GM20431 (cell line): ENCODE results near the gene IZUMO1.

Experiments
- in situ Hi-C: fragments of 300-500 bp; cut with MseI, MboI; formaldehyde crosslinking; loops from one replicate; pipeline ENCODE4 v1.15.0; 2020; ENCODE audit warnings: low sequenced_read_pairs; ENCODE audit not compliant: unreplicated experiment

The IZUMO1 gene

GRCh38 chr19:48760504-48761205, 13.9 kb upstream of the IZUMO1 start:
- in situ Hi-C loops, result no loop called here

- in situ Hi-C loops, result no loop called here
These were observed 11.0 kb upstream of the IZUMO1 start for GRCh38 chr19:48757741-48758144.

- in situ Hi-C loops, result no loop called here
These were observed 10.5 kb upstream of the IZUMO1 start for GRCh38 chr19:48757089-48757675.

- in situ Hi-C loops, result no loop called here
These were observed 10.0 kb upstream of the IZUMO1 start for GRCh38 chr19:48756686-48757085.

- in situ Hi-C loops, result no loop called here
These were observed 9.5 kb upstream of the IZUMO1 start for GRCh38 chr19:48756212-48756611.

- in situ Hi-C loops, result no loop called here
These were observed 9.1 kb upstream of the IZUMO1 start for GRCh38 chr19:48755787-48756186.

GRCh38 chr19:48755084-48755641, 8.5 kb upstream of the IZUMO1 start, which contains the start of gene FGF21:
Gene FGF21, plus strand, starts transcription at chr19:48755524. Its CDS starts 713 bp downstream, at chr19:48756237.
- in situ Hi-C loops, result no loop called here

- in situ Hi-C loops, result no loop called here
These were observed 6.0 kb upstream of the IZUMO1 start, which contains the start of gene FUT1 for GRCh38 chr19:48752496-48753365. Gene FUT1, minus strand, starts transcription at chr19:48752641. Its CDS starts 1,360 bp downstream, at chr19:48751281.

GRCh38 chr19:48751845-48752495, 5.3 kb upstream of the IZUMO1 start:
- in situ Hi-C loops, result no loop called here

- in situ Hi-C loops, result no loop called here
These were observed 4.2 kb upstream of the IZUMO1 start for GRCh38 chr19:48750771-48751504.

- in situ Hi-C loops, result no loop called here
These were observed 3.6 kb upstream of the IZUMO1 start for GRCh38 chr19:48750351-48750750.

GRCh38 chr19:48749571-48750198, 3.0 kb upstream of the IZUMO1 start:
- in situ Hi-C loops, result no loop called here

GRCh38 chr19:48746110-48746509, 599 bp downstream of the IZUMO1 start:
- in situ Hi-C loops, result no loop called here

- in situ Hi-C loops, result no loop called here
These were observed 1.3 kb downstream of the IZUMO1 start for GRCh38 chr19:48745208-48745995.

GRCh38 chr19:48742096-48742495, 4.6 kb downstream of the IZUMO1 start:
- in situ Hi-C loops, result no loop called here

- in situ Hi-C loops, result no loop called here
These were observed 5.3 kb downstream of the IZUMO1 start for GRCh38 chr19:48741129-48741999.
